ENCODE results near the gene KDM4C.

DNA sequence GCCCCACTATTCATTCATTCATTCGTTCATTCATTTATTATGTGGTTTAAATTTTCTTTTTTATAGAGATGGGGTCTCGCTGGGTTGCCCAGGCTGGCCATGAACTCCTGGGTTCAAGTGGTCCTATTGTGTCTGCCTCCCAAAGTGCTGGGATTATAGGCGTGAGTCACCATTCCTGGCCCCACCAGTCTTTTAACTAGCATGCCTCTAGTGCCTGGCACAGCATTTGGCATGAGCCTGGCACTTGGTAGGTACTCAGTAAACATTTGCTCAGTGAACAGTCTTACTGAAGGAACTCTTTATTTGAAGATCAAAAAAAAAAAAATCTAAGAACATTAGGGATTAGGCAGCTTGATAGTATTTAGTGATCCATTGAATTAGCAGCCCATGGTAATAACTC is 98.1 kb downstream of the KDM4C start:
- TF ChIP-seq TAF1 (IDR thresholded peaks at IDR 0.05; ENCODE audit: low read depth) (no peak), EP300 (IDR thresholded peaks at IDR 0.05; ENCODE audit: borderline replicate concordance) (no peak), YY1 (IDR thresholded peaks at IDR 0.05; ENCODE audit: low read depth) (no peak), MAX (IDR thresholded peaks at IDR 0.05) (no peak), CREB1 (IDR thresholded peaks at IDR 0.05; ENCODE audit: low read depth) (no peak), REST (IDR thresholded peaks at IDR 0.05; ENCODE audit: low read depth) (no peak), USF1 (IDR thresholded peaks at IDR 0.05) (no peak), EGR1 (IDR thresholded peaks at IDR 0.05) (no peak), ZBTB7A (IDR thresholded peaks at IDR 0.05; ENCODE audit: low read depth) (no peak), CEBPB (IDR thresholded peaks at IDR 0.05) (no peak), TEAD4 (IDR thresholded peaks at IDR 0.05) (no peak), FOXM1 (IDR thresholded peaks at IDR 0.05; ENCODE audit: borderline replicate concordance, low read depth) (no peak)
